Mesothelial cell of epicardium (in vitro differentiated cells): ENCODE results near the gene AKR1B15. TPM values are rescaled to one million over a fixed set of nuclear protein-coding genes. Genes with fewer than 3 reads are reported as not detected.

ENCODE experiments used
- DNase-seq, 2 experiments: peaks; one replicate each; pipeline ENCODE4 v3.0.0; 2021; ENCODE audit warnings: low spot score in 2 of 2; ENCODE audit not compliant: unreplicated experiment in 2 of 2
- H3K27ac Mint-ChIP-seq: 2 replicates; pipeline ENCODE4 v1.8.0; 2021; ENCODE audit warnings: mixed read lengths
- H3K27me3 Mint-ChIP-seq: 2 replicates; pipeline ENCODE4 v1.8.0; 2021; ENCODE audit warnings: low read depth, mixed read lengths
- H3K36me3 Mint-ChIP-seq: 2 replicates; pipeline ENCODE4 v1.8.0; 2021; ENCODE audit warnings: mixed read lengths
- H3K4me1 Mint-ChIP-seq: 2 replicates; pipeline ENCODE4 v1.8.0; 2021; ENCODE audit warnings: mixed read lengths
- H3K4me3 Mint-ChIP-seq: 2 replicates; pipeline ENCODE4 v1.8.0; 2021; ENCODE audit warnings: mild to moderate bottlenecking, moderate library complexity, mixed read lengths
- H3K9me3 Mint-ChIP-seq: 2 replicates; pipeline ENCODE4 v1.8.0; 2021; ENCODE audit warnings: mixed read lengths
- CTCF ChIP-seq: fragments of 200-600 bp; sonication (generic); IDR thresholded peaks from one replicate; pipeline ENCODE4 v1.5.0; 2021; ENCODE audit warnings: antibody characterized with exemption; ENCODE audit not compliant: unreplicated experiment
- total RNA-seq: library from RNA; stranded (reverse); gene quantifications from 3 replicates; pipeline ENCODE4 v1.2.1, GENCODE V29; 2021

Gene AKR1B15
- total RNA-seq, 1 donor from 2014 or later = 1.8 TPM

GRCh38 chr7:134602881-134603451 lies 54.1 kb downstream of the AKR1B15 start:
- no peak for TF ChIP-seq CTCF
- DNase-seq = no peak
- Mint-ChIP-seq H3K27ac (no peak overlapping the region), H3K9me3 (peaks cover 10% of the 10 kb centered on the region), H3K4me1 (peaks cover 14% of the 10 kb centered on the region), H3K27me3 (peaks cover 22% of the 10 kb centered on the region), H3K4me3 (no peak overlapping the region), H3K36me3 (no peaks in the 10 kb centered on the region)

- DNase-seq = peak; percentile 39 to 69
- peak; percentile 90 for TF ChIP-seq CTCF
- Mint-ChIP-seq H3K36me3 (no peaks in the 10 kb centered on the region), H3K4me3 (no peak overlapping the region), H3K4me1 (peaks cover 14% of the 10 kb centered on the region), H3K27me3 (peaks cover 41% of the 10 kb centered on the region), H3K9me3 (no peaks in the 10 kb centered on the region), H3K27ac (no peak overlapping the region)
Observed at GRCh38 chr7:134605978-134606923, 57.3 kb downstream of the AKR1B15 start.

- no peak overlapping the region for H3K4me3 Mint-ChIP-seq
- DNase-seq = no peak
- H3K36me3 Mint-ChIP-seq = no peaks in the 10 kb centered on the region
- H3K4me1 Mint-ChIP-seq = no peaks in the 10 kb centered on the region
- peaks cover 3% of the 10 kb centered on the region for H3K9me3 Mint-ChIP-seq
- no peak overlapping the region for H3K27ac Mint-ChIP-seq
- H3K27me3 Mint-ChIP-seq = peaks cover 67% of the 10 kb centered on the region
- no peak for TF ChIP-seq CTCF
Observed at GRCh38 chr7:134611611-134612151, 62.8 kb downstream of the AKR1B15 start.

GRCh38 chr7:134612197-134612596 lies 63.3 kb downstream of the AKR1B15 start:
- H3K4me3 Mint-ChIP-seq = no peak overlapping the region
- H3K4me1 Mint-ChIP-seq = no peaks in the 10 kb centered on the region
- H3K9me3 Mint-ChIP-seq = peaks cover 3% of the 10 kb centered on the region
- no peak for DNase-seq
- no peak for TF ChIP-seq CTCF
- H3K36me3 Mint-ChIP-seq = no peaks in the 10 kb centered on the region
- no peak overlapping the region for H3K27ac Mint-ChIP-seq
- H3K27me3 Mint-ChIP-seq = peaks cover 65% of the 10 kb centered on the region

- no peak for DNase-seq
- no peaks in the 10 kb centered on the region for H3K36me3 Mint-ChIP-seq
- TF ChIP-seq CTCF = no peak
- peaks cover 63% of the 10 kb centered on the region for H3K27me3 Mint-ChIP-seq
- H3K4me1 Mint-ChIP-seq = no peaks in the 10 kb centered on the region
- peaks cover 3% of the 10 kb centered on the region for H3K9me3 Mint-ChIP-seq
- H3K4me3 Mint-ChIP-seq = no peak overlapping the region
- H3K27ac Mint-ChIP-seq = no peak overlapping the region
Observed at GRCh38 chr7:134613623-134614347, 64.9 kb downstream of the AKR1B15 start.
